ENCODE results near the gene WDR64.
A peak's percentile ranks its signal among the peaks of the same experiment; 100 is the strongest.

Gene WDR64

DNA sequence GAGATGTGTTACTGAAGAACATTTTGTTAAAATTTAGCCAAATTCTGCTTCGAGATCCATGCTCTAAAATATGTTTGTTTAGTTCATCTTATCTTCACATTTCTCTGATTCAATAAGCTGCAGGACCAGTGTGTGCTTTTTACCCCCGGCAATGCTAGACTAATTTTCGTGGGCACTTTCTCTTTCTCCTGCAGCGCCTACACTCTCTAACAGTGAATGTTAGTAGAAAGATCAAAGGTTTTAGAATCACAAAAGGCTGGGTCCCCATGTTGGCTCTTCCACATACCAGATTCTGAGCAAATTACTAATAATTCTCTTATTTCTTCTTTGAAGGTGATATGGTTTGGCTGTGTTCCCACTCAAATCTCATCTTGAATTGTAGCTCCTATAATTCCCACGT, 20.4 kb upstream of the WDR64 start:
- DNase-seq (ENCODE audit: low read depth in 2 of 2) = no peak

DNA sequence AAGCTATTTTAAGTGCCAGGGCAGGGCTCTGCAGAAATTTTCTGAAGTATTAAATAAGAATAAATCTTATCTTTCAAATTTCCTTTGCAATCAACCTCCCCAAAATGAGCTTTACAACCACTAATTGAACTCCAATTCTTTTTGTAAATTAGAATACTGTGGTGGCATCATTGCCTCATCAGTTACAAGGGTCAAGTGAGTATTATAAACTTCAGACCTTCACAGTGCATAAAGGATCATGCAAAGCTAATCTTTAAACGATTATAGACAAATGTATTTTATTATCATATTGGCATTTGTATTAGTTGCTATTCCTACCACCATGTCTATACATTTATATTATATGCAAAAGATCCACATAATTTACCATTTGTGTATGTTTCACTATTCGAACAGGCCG, 19.1 kb upstream of the WDR64 start:
- no peak for DNase-seq (ENCODE audit: low read depth in 2 of 2)

DNA sequence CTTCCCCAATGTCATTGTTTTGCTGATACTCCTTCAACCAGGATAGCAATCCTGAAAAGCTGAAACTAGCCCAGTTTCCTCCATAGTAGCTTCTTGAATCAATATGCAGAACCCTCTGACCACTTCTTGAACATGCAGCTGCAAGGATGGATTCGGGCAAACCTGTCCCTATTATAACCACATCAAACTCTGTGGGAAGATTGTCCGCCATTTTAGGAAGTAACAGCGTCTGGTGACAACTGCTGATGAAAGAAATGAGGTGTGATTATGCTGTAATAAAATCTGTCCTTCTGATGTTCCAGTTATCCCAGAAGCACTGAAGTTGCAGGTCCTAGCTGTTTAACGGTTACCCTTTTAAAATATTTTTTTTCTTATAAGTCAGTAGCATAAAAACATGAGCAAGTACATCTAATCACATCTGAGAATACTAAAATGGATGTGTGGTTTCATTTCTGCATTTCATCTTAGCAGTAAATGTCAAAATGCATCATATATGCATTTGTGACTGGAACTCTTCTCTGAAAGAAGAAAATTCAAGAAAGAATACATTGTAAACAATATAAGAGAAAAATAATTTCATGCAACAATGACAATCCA, 16.4 kb upstream of the WDR64 start:
- no peak for DNase-seq (ENCODE audit: low read depth in 2 of 2)

DNA sequence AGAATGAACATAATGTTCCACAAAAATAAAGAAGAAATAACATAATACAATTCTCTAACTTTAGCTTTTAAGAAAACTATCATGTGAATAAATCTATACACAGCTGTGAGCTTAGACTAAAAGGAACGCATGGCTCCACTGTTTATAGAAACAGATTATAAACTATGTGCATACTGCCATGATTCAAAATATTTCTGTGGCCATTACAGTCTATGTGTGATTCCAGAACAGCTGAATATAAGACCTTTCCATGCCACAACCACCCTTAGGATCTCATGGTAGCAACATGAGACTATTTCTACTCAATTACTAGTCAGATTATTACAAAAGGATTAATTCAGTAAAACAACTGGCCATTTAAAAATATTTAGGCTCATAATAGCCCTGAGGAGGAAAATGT, 15.8 kb upstream of the WDR64 start:
- no peak for DNase-seq (ENCODE audit: low read depth in 2 of 2)

DNA sequence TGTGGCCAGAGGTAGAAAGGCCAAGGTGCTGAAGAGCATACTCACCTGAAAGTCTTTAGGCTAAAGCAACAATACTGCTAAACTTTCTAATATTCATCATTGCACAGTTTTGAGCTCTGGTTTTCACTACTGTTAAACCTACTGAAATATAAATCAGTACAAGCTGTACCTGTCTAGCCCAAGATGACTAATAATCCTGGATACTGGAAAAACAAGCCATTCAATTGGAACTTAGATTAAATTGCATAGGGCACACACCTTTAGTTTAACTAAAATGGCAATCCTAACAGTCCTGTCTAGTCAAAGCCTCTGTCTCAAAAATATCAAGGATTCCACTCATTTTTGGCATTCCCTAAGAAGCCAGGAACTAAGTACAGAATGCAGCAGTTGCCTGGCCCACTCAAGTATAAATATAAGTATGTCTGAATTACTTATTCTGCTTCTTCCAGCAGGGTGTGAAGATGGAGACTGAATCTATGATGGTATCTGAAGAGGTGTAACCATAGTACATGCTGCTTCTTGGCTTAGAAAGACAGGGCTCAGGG, 15.0 kb upstream of the WDR64 start:
- DNase-seq (ENCODE audit: low read depth in 2 of 2) = no peak

DNA sequence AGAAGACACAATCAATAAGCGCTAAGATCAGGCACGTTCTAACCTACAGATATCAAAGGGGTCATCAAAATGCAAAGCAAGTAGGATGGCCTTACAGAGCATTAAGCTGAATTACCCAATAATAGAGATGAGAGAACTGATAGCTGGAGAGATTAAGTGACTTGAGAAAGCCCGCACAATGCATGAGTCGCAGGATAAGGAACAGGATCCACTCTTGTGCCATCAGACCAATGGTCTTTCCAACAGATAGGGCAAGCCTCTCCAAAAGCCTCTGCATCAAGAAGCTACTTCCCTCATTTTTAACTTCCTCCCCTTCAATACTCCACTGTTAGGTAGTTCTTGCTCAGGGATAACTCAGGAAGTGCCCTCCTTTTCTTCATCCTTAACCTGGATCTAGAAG, 14.5 kb upstream of the WDR64 start:
- no peak for DNase-seq (ENCODE audit: low read depth in 2 of 2)

DNA sequence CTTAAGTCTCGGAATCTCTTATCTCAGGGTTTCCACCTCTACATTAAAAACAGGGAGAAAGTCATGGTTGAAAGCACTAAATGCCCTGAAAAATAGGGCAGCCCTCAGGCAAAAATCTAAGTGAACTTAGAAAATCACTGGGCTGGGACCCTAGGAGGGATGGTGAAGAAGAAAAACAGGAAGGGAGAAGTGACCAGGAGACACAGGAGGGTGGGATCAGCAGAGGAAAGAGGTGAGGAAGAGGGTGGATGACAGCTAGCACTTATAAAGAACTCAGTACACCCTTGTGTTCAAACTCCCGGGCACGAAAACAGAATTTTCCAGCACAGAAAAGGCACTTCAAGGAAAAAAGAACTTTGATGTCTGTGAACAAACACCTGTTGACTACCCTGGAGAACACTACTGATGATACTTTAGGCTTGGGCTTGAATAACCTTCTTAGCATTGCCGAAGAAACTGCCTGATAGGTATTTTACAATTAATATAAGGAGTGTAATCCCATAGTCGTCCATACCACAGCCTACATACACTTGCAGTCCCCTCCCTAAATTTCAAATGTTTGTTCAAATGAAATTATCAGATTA, 13.9 kb upstream of the WDR64 start:
- no peak for DNase-seq (ENCODE audit: low read depth in 2 of 2)

DNA sequence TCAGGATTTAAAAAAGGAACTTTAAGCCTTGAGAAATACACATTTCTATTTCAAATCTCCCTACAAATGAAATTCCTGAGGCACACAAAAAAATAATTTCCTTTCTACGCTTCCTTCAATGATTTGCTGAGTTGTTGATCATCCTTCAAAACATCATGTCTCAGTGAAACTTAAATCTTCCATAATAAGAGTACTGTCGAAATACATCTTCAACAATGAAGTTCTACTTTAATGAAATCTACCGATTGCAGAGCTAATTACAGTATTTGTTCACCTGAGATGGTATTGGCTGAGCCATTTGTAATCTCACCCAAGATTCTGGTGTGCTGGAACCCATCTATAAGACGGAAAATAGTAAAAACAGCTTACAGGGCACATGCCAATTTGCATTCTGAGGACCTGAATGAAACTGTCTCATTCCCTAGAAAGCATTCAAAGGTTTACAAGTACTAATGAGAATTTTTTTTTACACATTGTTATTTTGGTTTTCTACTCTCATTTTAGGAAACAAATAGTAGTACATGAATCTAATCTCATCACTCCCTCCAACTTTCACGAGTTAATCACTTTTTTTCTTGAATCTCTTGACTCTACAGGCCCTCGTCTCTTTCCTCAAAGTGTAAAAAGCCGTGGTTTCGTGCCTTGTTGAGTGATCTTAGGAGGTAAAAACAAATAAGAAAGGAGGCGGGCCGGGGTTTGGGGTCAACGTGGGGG, 13.0 kb upstream of the WDR64 start:
- no peak for DNase-seq (ENCODE audit: low read depth in 2 of 2)

DNA sequence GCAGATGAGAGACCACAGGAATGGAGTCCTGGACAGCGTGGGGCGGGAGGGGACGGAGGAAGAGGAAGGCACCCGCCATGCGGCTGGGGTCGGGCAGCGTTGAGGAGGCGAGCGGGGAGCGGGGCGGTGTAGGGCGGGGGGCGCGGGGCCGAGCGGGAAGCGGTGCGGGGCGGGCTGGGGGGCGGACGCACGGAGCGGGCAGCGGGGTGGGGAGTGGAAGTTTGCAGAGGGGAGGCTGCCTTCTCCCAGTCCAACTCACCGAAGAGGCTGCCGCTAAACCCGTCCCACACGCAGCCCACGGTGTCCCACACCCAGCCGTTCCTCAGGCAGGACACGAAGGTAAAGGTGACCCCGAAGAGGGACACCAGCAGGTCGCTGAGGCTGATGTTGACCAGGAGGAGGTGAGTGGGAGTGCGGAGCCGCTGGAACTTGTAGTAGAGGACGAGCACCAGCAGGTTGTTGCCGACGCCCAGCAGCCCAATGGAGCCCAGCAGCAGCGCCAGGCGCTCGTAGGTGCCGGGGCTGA, 12.4 kb upstream of the WDR64 start:
- DNase-seq (ENCODE audit: low read depth in 2 of 2) = peak in 1 of 2 donors; percentile 5

DNA sequence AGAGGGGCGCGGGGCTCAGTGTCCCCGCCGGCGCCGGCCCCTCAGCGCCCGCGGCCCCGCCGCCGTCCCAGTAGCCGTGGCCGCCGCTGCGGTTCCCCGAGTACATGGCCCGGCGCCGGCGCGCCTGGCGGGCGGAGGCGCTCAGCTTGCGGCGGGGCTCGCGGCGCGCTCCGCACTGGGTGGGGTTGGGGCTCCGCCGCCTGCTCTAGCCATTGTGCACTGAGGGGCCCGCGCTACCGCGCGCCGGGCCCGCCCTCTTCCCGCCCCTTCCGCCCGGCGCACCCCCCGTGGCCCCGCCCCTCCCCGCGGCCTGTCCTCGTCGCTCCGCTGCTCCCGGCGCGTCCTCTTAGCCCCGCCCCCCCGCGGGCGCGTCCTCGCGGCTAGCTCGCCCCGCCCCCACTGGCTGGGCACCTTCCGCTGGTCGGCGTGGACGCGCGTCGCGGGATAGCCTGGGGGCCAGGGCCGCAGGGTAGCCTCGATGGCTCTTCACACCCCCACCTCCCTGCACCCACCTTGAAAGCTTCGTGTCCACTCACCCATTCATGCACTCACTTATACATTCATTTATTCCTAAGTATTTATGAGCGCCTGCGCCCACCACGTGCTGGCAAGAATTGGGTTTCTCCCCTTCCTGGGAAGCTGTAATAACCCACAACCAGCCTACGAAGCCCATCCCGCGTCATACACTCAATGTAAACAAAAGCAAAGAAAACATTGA, 11.8 kb upstream of the WDR64 start, which contains the start of the genes CHML and OPN3:
Gene CHML, minus strand, starts transcription at position 221 of the 718 bp plus-strand sequence. CDS start 4,603 bp downstream, outside the sequence.
Gene OPN3, minus strand, starts transcription at position 221 of the 718 bp plus-strand sequence. Its CDS starts 115 bp downstream, at position 106.
- DNase-seq (ENCODE audit: low read depth in 2 of 2) = peak; percentile 80 to 88

DNA sequence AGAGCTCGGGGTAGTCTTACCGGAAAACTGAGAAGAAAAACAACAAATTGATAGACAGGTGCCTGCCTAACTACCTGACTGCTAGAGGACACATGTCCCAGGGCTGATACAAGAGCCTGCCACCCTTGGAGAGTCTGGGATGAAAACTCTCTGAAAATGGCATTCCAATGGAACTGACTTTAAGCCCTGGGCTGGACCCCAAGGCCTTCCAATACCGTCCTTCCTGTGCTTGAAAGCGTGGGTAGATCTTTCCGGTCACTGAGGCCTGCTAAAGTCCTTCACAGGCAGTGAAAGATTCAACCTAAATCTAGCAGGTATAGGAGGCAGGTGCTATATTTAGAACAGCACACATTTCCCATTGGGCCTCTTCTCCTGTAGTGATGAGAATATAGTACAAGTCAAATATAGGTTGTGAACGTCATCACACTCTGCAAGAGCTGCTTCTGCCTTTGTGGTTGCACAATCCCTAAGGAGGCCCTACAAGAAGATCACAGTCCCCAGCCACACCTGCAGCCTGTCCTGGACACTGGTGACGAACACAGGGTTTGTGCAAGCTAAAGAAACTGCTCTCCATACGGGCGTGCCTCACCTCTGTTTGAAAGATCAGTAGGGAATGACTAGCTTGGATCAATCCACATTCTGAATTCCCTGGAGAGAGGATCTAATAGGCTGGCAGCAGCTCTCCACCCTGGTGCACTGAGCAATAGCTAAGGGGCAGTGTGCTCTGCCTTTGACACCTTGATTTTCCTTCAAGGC, 11.0 kb upstream of the WDR64 start:
- no peak for DNase-seq (ENCODE audit: low read depth in 2 of 2)

DNA sequence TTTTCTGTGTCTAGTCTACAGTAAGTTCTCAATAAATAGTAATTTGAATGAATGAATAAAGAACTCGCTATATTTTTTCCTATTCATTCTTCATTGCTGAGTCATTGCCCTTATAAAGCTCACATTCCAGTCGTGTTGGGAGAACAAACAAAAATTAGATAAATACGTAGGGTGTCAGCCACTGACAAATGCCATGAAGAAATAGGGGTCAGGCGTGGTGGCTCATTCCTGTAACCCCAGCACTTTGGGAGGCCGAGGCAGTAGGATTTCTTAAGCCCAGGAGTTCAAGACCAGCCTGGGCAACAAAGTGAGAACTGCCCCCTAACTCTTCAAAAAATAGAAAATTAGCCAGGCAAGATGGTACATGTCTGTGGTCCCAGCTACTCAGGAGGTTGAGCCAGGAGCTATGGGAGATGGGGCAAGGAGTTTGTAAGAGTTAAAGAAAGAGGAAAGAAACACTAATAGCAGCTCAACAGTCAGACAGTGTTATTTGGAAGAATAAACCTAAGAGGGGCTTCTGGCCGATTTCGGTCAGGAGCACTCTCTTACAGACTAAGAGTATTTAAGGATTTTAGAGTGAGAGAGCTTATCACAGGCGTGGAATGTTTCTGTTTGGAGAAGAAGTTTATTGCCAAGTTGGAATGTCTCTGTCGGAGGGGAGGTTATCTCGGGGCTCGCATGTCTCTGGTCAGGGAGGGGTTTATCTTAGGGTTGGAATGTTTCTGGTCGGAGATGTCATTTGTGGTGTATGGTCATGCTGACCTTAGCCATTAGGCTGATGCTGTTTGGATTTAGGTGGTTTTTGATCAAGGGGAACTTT, 10.1 kb upstream of the WDR64 start:
- DNase-seq (ENCODE audit: low read depth in 2 of 2) = no peak

DNA sequence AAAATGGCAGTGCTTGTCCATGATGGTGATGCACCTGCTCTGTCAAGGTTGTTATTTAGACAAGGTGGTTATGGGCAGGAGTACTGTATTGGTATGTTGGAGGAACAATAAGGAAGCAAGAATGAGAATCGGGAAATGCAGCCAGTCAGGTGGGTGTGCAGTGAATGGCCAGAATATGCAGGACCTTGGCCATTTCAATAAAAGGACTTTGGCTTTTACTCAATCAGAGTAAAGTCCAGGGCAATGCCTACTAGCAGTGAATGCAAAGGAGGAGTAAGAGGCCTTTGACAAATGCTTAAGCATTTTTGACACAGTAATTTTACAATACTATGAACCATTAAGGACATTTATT, 9.5 kb upstream of the WDR64 start:
- DNase-seq (ENCODE audit: low read depth in 2 of 2) = no peak

DNA sequence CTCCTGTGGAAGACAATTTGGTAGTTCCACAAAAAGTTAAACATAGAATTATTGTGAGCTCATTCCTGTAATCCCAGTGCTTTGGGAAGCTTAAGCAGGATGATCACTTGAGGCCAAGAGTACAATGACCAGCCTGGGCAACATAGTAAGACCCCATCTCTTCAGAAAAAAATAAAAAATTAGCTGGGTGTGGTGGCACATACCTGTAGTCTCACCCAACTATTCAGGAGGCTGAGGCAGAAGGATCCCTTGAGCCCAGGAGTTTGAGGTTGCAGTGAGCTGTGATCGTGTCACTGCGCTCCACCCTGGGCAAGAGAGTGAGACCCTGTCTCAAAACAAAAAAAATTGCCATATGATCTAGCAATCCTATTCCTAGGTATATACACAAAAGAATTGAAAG, 7.8 kb upstream of the WDR64 start:
- no peak for DNase-seq (ENCODE audit: low read depth in 2 of 2)

DNA sequence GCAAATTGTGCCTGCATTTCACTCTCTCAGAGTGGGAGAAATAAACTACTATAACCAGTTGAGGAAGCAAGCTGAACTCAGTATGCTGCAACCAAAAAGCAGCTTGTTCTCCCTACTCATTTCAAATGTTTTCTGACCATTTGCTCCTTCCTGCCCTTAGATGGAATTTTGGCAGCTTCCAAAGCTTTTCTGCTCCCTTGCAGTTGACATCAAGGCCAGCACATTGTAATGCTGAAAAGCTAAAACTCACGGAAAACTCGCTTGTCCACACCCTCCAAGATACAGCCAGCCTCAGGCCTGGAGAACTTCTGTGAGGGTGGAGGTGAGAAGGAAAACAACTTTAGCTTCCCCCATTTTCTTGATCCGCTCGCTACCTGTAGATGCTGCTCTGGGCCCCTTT, 6.9 kb upstream of the WDR64 start:
- DNase-seq (ENCODE audit: low read depth in 2 of 2) = no peak

DNA sequence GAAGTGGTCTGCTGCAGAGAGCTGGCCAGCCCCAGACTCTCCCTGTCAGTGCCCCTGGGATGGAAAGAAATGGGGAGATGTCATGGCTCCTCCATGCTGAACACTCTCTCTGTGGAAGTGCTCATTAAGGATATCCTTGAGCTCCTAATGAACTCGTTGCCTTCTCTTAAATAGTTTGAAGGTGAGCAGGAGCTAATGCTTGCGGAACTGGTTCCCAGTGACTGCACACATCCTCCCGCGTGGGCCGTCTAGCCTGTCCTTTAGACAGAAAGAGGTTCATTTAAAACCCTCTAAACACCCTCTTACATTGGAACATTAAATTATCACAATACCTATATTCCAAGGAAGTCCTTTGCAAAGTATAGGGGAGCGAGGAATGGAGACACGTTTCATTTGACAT, 5.9 kb upstream of the WDR64 start:
- no peak for DNase-seq (ENCODE audit: low read depth in 2 of 2)

DNA sequence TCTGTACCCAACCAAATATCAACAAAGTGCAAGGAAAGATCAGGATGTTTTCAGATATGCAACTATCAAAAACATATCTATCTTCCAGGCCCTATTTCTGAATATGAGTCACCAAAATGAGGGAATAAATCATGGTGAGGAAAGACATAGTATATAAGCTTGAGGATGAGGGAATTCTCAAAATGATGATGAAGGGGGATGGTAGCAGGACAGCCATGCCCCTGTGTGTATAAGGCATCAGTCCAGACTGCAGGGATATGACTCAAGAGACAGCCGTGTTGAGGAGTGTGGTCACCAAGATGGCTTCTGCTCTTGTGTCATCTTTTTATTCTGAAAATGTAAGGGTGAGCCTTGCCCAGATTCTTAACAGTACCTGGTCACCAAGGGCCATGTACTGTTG, 4.4 kb upstream of the WDR64 start:
- DNase-seq (ENCODE audit: low read depth in 2 of 2) = no peak

DNA sequence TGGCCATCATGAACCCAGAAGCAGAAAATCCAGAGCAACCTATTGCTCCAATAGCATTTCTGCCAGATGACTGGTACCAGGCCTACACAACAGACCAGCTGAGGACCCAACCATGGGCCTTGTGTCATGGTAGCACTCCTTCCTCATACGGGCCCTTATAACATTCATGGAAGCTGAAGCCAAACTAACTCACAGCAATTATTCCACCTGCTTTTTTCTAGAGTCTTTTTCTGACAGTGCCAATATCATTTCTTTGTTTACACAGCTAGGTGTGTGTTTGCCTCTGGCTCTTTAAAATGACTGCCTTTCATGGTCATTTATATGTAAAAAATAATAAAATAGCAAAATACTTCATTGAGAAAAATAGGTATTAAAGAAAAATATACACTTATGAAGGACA, 3.9 kb upstream of the WDR64 start:
- no peak for DNase-seq (ENCODE audit: low read depth in 2 of 2)

DNA sequence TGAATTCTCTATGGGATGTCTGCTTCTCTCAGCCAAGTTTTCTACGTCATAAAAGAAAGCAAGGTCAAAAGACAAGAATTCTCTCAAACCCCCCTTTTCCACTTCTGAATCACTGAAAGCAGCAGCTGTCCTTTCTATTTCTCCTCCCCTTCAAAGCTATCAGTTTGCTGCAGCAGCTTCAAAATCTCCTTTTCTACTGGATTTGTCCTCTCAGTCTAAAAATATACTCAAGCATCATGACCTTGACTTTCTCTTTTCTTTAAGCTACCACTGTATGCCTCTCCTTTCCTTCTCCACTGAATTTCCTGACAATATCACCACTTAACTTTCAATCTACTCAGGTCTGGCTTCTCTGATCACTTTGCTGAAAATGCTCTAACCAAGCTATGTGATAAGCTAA, 1.9 kb downstream of the WDR64 start:
- DNase-seq (ENCODE audit: low read depth in 2 of 2) = no peak

DNA sequence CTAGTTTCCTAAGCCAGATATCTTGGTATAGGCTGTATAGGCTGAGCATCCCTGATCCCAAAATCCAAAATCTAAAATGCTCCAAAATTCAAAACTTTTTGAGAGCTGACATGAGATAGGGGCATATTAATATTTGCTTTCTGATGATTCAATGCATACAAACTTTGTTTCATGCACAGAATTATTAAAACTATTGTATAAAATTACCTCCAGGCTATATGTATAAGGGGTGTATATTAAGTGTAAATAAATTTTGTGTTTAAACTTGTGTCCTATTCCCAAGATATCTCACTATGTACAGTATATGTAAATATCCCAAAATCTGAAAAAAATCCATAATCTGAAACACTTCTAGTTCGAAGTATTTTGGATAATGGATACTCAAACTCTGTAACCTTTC, 2.6 kb downstream of the WDR64 start:
- DNase-seq (ENCODE audit: low read depth in 2 of 2) = no peak
